CD4-positive, alpha-beta T cell (primary cell): ENCODE measurements around the gene TMEM132E. TPM values are rescaled to one million over a fixed set of nuclear protein-coding genes. Genes with fewer than 3 reads are reported as not detected.

Experiments used
- ATAC-seq: fragments of 200-7000 bp; cut with Tn5 transposase; one replicate; pipeline ENCODE4 v1.10.0; 2022; ENCODE audit warnings: mild to moderate bottlenecking; ENCODE audit not compliant: poor library complexity
- CTCF ChIA-PET: fragments of 350-600 bp; sonication (Branson Sonifier 250); formaldehyde crosslinking; loops from one replicate; lab custom pipeline; 2021; ENCODE audit warnings: antibody characterized with exemption, inconsistent platforms; lab: Charles Lee
- POLR2A ChIA-PET: fragments of 350-600 bp; sonication (Branson Sonifier 250); formaldehyde crosslinking; loops from one replicate; lab custom pipeline; 2021; ENCODE audit warnings: antibody characterized with exemption, inconsistent platforms; lab: Charles Lee
- DNase-seq, 14 experiments: peaks; one replicate each; pipeline ENCODE4 v3.0.0-alpha.2; 2013 to 2020; ENCODE audit warnings: mixed read lengths in 2 of 14
- H3K27ac ChIP-seq, 2 donors: one replicate each; pipeline versions ENCODE4 v1.5.1 to v1.7.0; 2013; ENCODE audit warnings: low read length in 2 of 2, low read depth in 1 of 2, mild to moderate bottlenecking in 1 of 2
- H3K27me3 ChIP-seq, 2 experiments: 1 replicate in 1 of 2; 2 replicates in 1 of 2; pipeline versions ENCODE4 v1.6.1 to v1.7.0; 2013; ENCODE audit warnings: low read length in 2 of 2, control low read depth in 1 of 2, mild to moderate bottlenecking in 1 of 2, moderate library complexity in 1 of 2; ENCODE audit not compliant: insufficient read depth in 2 of 2, control insufficient read depth in 1 of 2
- H3K36me3 ChIP-seq: one replicate; pipeline ENCODE4 v1.6.1; 2013; ENCODE audit warnings: low read length, control low read depth; ENCODE audit not compliant: insufficient read depth
- H3K4me1 ChIP-seq: one replicate; pipeline ENCODE4 v1.6.1; 2013; ENCODE audit warnings: low read length, control low read depth; ENCODE audit not compliant: insufficient read depth
- H3K4me3 ChIP-seq: one replicate; pipeline ENCODE4 v1.5.1; 2013; ENCODE audit warnings: mild to moderate bottlenecking, low read length, moderate library complexity
- H3K9me3 ChIP-seq, 2 experiments: 1 replicate in 1 of 2; 2 replicates in 1 of 2; pipeline versions ENCODE4 v1.6.1 to v1.7.0; 2013; ENCODE audit warnings: low read length in 2 of 2, mild to moderate bottlenecking in 2 of 2, control low read depth in 1 of 2, moderate library complexity in 1 of 2; ENCODE audit not compliant: control insufficient read depth in 1 of 2, insufficient read depth in 1 of 2
- H3K27ac Mint-ChIP-seq: one replicate; pipeline ENCODE4 v1.8.0; 2020; ENCODE audit warnings: mixed read lengths
- H3K27me3 Mint-ChIP-seq: one replicate; pipeline ENCODE4 v1.8.0; 2021; ENCODE audit warnings: mixed read lengths
- H3K36me3 Mint-ChIP-seq: one replicate; pipeline ENCODE4 v1.8.0; 2021; ENCODE audit warnings: low read depth, mixed read lengths
- H3K4me1 Mint-ChIP-seq: one replicate; pipeline ENCODE4 v1.8.0; 2021; ENCODE audit warnings: low read depth, mixed read lengths
- H3K4me3 Mint-ChIP-seq: one replicate; pipeline ENCODE4 v1.8.0; 2020; ENCODE audit warnings: mild to moderate bottlenecking, mixed read lengths
- H3K9me3 Mint-ChIP-seq: one replicate; pipeline ENCODE4 v1.8.0; 2020; ENCODE audit warnings: mixed read lengths
- CTCF ChIP-seq: fragments of 200-600 bp; IDR thresholded peaks from one replicate; pipeline ENCODE4 v1.8.0; 2022; ENCODE audit warnings: antibody characterized with exemption, mild to moderate bottlenecking
- intact Hi-C, 2 experiments: fragments of 100-400 bp; cut with DNase I in 1 of 2; cut with micrococcal nuclease in 1 of 2; formaldehyde crosslinking; loops; one replicate each; pipeline versions ENCODE4 v1.15.1 to v1.9.0; 2023 to 2025; cut with DNase I, micrococcal nuclease
- total RNA-seq, 174 experiments: library from RNA in 2 of 174; stranded (reverse) in 2 of 174; gene quantifications; one replicate each; pipeline ENCODE4 v1.2.3 and lab custom pipeline; 2021 to 2026

Gene TMEM132E
- total RNA-seq, 2 experiments from 2014 or later, result 0.05 TPM; not detected in 1

GRCh38 chr17:34565713-34566112 lies 13.7 kb upstream of the TMEM132E start:
- H3K36me3 ChIP-seq, result no peaks in the 10 kb centered on the region
- intact Hi-C loops, result no loop called here
- POLR2A ChIA-PET, result no interaction called here
- H3K4me3 ChIP-seq, result no peak overlapping the region
- Mint-ChIP-seq H3K9me3 (no peaks in the 10 kb centered on the region), H3K27ac (no peak overlapping the region), H3K36me3 (no peaks in the 10 kb centered on the region), H3K4me3 (no peak overlapping the region), H3K4me1 (no peaks in the 10 kb centered on the region), H3K27me3 (peaks cover 41% of the 10 kb centered on the region)
- peaks cover 25 to 30% of the 10 kb centered on the region in 2 experiments for H3K27me3 ChIP-seq
- no peak overlapping the region for H3K27ac ChIP-seq
- no peaks in the 10 kb centered on the region for H3K4me1 ChIP-seq
- H3K9me3 ChIP-seq, result no peaks in the 10 kb centered on the region
- DNase-seq, result no peak
- CTCF ChIA-PET, result no interaction called here
- ATAC-seq, result no peak
- no peak for TF ChIP-seq CTCF

GRCh38 chr17:34566201-34566600 lies 13.2 kb upstream of the TMEM132E start:
- no peak for DNase-seq
- ATAC-seq, result no peak
- Mint-ChIP-seq H3K4me3 (no peak overlapping the region), H3K27me3 (peaks cover 44% of the 10 kb centered on the region), H3K9me3 (no peaks in the 10 kb centered on the region), H3K36me3 (no peaks in the 10 kb centered on the region), H3K4me1 (no peaks in the 10 kb centered on the region), H3K27ac (no peak overlapping the region)
- Histone ChIP-seq H3K36me3 (no peaks in the 10 kb centered on the region), H3K9me3 (no peaks in the 10 kb centered on the region), H3K4me1 (no peaks in the 10 kb centered on the region), H3K27me3 (peaks cover 25 to 34% of the 10 kb centered on the region in 2 experiments), H3K4me3 (no peak overlapping the region), H3K27ac (no peak overlapping the region)
- no peak for TF ChIP-seq CTCF
- POLR2A ChIA-PET, result no interaction called here
- CTCF ChIA-PET, result no interaction called here
- intact Hi-C loops, result no loop called here

- Mint-ChIP-seq H3K27ac (no peak overlapping the region), H3K9me3 (no peaks in the 10 kb centered on the region), H3K36me3 (no peaks in the 10 kb centered on the region), H3K4me3 (no peak overlapping the region), H3K4me1 (no peaks in the 10 kb centered on the region), H3K27me3 (peaks cover 45% of the 10 kb centered on the region)
- no peak for ATAC-seq
- no peak for DNase-seq
- Histone ChIP-seq H3K36me3 (no peaks in the 10 kb centered on the region), H3K4me1 (no peaks in the 10 kb centered on the region), H3K27me3 (peaks cover 28 to 41% of the 10 kb centered on the region in 2 experiments), H3K4me3 (no peak overlapping the region), H3K9me3 (no peaks in the 10 kb centered on the region), H3K27ac (no peak overlapping the region)
- ChIA-PET POLR2A (no interaction called here), CTCF (no interaction called here)
- TF ChIP-seq CTCF, result no peak
- intact Hi-C loops, result no loop called here
These were observed 12.5 kb upstream of the TMEM132E start for GRCh38 chr17:34566873-34567272.
